ENCODE data around the gene FIG4.

FIG4 gene

DNA sequence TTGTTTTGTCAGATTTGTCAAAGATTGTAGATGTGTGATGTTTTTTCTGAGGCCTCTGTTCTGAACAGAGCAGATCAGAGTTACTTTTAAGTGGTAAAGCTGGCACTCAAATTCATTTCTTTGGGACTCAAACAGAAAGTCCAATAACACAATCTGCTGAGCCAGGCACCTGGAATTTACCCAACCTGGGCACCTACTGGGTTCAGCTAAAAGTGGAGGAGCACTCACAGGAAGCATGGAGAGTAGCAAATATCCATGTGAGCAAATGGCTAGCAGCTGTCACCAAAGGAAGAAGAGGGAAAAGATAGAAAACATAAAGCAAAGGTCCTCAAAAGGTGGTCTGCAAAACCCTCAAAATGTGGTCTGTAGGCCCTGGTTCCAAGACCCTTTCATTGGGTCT, 116.8 kb downstream of the FIG4 start:
- no peak for DNase-seq (ENCODE audit: extremely low read depth, low read depth)
- TF ChIP-seq, protein P1, sequence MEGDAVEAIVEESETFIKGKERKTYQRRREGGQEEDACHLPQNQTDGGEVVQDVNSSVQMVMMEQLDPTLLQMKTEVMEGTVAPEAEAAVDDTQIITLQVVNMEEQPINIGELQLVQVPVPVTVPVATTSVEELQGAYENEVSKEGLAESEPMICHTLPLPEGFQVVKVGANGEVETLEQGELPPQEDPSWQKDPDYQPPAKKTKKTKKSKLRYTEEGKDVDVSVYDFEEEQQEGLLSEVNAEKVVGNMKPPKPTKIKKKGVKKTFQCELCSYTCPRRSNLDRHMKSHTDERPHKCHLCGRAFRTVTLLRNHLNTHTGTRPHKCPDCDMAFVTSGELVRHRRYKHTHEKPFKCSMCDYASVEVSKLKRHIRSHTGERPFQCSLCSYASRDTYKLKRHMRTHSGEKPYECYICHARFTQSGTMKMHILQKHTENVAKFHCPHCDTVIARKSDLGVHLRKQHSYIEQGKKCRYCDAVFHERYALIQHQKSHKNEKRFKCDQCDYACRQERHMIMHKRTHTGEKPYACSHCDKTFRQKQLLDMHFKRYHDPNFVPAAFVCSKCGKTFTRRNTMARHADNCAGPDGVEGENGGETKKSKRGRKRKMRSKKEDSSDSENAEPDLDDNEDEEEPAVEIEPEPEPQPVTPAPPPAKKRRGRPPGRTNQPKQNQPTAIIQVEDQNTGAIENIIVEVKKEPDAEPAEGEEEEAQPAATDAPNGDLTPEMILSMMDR (IDR thresholded peaks at IDR 0.05; ENCODE audit: low read depth, low read length) = no peak

DNA sequence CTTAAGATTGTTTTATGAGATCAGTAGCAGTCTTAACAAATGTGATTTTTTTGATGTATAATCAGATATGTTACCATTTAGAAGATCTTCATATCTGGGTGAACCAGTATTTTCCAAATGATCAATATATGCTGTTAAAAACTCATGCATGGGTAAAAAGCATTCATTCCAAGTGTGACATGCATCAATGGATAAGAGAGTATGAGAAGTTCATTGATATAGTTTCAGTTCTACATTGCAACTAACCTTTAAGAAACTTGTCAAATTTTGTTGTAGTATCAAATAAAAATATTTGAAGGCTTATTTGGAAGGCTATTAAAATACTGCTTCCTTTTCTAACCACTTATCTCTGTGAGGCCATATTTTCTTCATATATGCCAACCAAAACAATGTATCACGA, 117.7 kb downstream of the FIG4 start:
- DNase-seq (ENCODE audit: extremely low read depth, low read depth) = no peak
- TF ChIP-seq, protein P1 (IDR thresholded peaks at IDR 0.05; ENCODE audit: low read depth, low read length) = no peak

DNA sequence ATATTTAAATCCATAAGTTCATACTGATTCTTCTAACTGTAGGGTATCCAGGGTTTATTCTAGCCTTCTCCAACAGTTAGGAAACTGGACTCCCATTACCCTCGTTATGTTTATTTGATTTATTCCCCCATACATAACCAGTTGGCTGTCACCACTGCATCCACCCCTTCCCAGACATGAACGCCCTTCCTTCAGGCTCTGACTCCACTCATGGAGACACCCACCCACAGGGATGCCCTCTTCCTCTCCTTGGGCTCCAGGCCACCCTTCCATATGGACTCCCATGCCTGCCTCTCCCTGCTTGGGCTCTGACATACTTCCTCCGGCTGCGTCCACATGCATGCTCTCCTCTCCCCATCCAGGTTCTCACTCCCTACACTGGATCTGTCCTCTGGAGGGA, 124.0 kb downstream of the FIG4 start:
- DNase-seq (ENCODE audit: extremely low read depth, low read depth) = no peak
- TF ChIP-seq, protein P1 (IDR thresholded peaks at IDR 0.05; ENCODE audit: low read depth, low read length) = no peak

DNA sequence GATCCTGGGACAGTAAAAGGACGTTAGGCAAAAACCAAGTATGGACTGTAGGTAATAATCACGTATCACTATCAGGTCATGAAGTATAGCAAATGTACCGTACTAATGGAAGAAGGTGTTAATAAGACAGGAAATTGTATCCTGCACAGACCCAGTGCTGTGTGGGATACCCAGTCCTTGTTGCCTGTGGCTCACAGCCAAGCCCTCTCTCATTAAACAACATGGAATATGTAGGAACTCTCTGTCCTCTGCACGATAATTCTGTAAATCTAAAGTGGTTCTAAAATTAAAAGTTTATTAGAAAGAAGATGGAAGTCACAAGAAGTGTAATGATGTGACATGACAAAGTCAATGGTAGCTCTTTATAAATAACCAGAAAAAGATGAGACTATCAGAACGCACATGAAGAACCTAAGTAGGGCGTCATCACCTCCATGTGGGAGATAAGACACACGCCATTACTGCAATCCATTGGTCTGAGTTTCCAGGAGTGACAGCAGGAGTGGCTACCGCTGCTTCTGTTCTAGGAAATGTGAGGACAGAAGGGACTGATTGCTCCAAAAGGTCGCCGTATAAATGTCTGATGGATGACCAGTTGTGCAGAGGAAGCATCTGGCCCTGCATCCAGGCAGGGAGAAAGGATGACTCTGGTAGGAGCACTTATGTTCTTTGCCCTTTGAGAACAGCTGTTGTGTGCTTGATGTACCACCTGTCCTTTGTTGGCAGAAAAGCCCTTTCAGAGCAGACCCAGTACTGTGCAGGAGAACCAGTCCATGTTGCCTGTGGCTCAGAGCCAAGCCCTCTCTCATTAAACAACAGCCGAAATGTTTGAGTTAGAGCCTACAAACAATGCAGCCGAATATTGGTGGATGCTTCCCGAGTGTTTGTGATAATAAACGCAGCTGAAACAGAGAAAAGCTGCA, 125.6 kb downstream of the FIG4 start:
- no peak for DNase-seq (ENCODE audit: extremely low read depth, low read depth)
- TF ChIP-seq, protein P1 (IDR thresholded peaks at IDR 0.05; ENCODE audit: low read depth, low read length) = no peak

DNA sequence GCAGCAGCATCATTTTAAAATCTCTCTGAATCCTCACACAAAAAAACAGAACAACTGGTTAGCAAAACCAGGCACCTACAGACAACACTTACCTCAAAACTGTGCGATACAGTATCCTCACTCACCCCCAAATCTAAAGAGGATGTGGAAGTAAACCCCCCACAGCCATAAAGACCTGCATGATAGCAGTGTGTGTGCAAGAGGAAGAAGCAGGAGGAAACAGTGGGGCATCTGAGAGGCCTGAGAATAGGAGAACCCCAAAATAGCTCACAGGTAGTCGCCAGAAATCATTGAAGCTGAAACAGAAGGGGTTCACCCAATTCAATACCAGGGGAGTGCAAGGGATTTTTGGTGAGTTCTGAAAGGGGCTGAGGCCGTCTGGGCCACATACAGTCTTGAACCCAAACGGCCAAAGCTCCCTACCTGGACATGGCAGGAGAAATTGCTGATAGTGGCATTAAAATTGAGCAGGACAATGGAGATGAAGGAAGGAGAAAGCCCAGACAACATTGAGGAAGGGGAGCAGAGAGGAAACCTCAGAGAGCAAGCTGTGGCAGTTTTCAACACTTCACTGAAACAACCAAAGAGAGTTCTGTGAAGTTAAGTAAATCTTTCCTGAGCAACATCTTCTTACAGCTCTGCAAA, 129.7 kb downstream of the FIG4 start:
- DNase-seq (ENCODE audit: extremely low read depth, low read depth) = no peak

DNA sequence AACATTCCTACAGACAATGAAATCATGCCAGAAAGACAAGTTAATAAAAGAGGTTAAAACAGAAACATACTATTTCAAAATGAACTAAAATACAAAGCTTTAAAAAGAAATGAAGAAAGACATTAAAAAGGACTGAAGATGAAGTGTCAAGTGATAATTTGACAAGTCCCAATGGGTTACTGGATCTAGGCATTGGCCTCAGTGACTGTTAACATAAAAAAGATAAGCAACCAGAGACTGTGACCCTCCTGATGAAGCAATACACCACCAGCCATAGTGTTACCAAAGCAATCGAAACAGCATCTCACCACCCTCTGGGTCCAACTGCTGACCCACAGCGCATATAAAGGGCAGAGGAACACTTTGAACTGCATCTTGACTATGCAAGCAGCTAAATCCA, 130.3 kb downstream of the FIG4 start:
- no peak for DNase-seq (ENCODE audit: extremely low read depth, low read depth)

More for the DNA sequence above, 129.7 kb downstream of the FIG4 start:
- TF ChIP-seq, protein P1 (IDR thresholded peaks at IDR 0.05; ENCODE audit: low read depth, low read length) = no peak

More for the DNA sequence above, 130.3 kb downstream of the FIG4 start:
- TF ChIP-seq, protein P1 (IDR thresholded peaks at IDR 0.05; ENCODE audit: low read depth, low read length) = no peak
